H1 (cell line): ENCODE results near the gene RCHY1. TPM values are rescaled to one million over a fixed set of nuclear protein-coding genes. Genes with fewer than 3 reads are reported as not detected.

Experiments used
- CTCF ChIA-PET: fragments of 300-600 bp; sonication (Branson Sonifier 250); formaldehyde crosslinking; loops from one replicate; lab custom pipeline; 2021; ENCODE audit not compliant: partially characterized antibody; lab: Charles Lee
- POLR2A ChIA-PET: fragments of 300-600 bp; sonication (Branson Sonifier 250); formaldehyde crosslinking; loops from one replicate; lab custom pipeline; 2021; ENCODE audit warnings: inconsistent platforms; ENCODE audit not compliant: partially characterized antibody; lab: Charles Lee
- DNase-seq, 2 experiments: peaks; one replicate each; pipeline versions ENCODE4 v3.0.0 to v3.0.0-alpha.2; 2010 to 2022; ENCODE audit warnings: low spot score in 2 of 2, low read depth in 1 of 2, mixed read lengths in 1 of 2
- FAIRE-seq: peaks from 2 replicates; lab custom pipeline; 2011; peaks lifted over from hg19 to GRCh38; lab: Jason Lieb, UNC
- H2AFZ ChIP-seq: 2 replicates; pipeline ENCODE4 v1.8.1; 2012; ENCODE audit warnings: low read length, inconsistent platforms
- H2AK5ac ChIP-seq: 2 replicates; pipeline ENCODE4 v1.6.1; 2013; ENCODE audit warnings: low read depth, low read length
- H2BK120ac ChIP-seq: replicated peaks from 2 replicates; pipeline ENCODE3; 2013; ENCODE audit warnings: low read depth, low read length, inconsistent platforms
- H2BK12ac ChIP-seq: 2 replicates; pipeline ENCODE4 v1.6.1; 2013; ENCODE audit warnings: low read depth, low read length
- H2BK15ac ChIP-seq: 2 replicates; pipeline ENCODE4 v1.6.1; 2013; ENCODE audit warnings: low read length
- H2BK20ac ChIP-seq: 2 replicates; pipeline ENCODE4 v1.6.1; 2013; ENCODE audit warnings: low read length
- H2BK5ac ChIP-seq: 2 replicates; pipeline ENCODE4 v1.6.1; 2013; ENCODE audit warnings: low read depth, low read length
- H3K14ac ChIP-seq: 2 replicates; pipeline ENCODE4 v1.6.1; 2013; ENCODE audit warnings: inconsistent platforms; ENCODE audit not compliant: insufficient read length
- H3K18ac ChIP-seq: 2 replicates; pipeline ENCODE4 v1.6.1; 2013; ENCODE audit warnings: low read length; ENCODE audit errors: extremely low read depth
- H3K23ac ChIP-seq: 2 replicates; pipeline ENCODE4 v1.6.1; 2013; ENCODE audit warnings: inconsistent platforms; ENCODE audit not compliant: insufficient read length
- H3K23me2 ChIP-seq: 2 replicates; pipeline ENCODE4 v1.6.1; 2013; ENCODE audit warnings: low read depth, low read length
- H3K27ac ChIP-seq: 2 replicates; pipeline ENCODE4 v1.6.1; 2011; ENCODE audit warnings: low read depth, low read length, inconsistent platforms
- H3K27me3 ChIP-seq, 4 experiments: replicated peaks in 1 of 4; 1 replicate in 1 of 4; 2 replicates in 3 of 4; pipeline versions ENCODE4 v1.6.1 to v1.8.1; 2011 to 2013; ENCODE audit warnings: low read length in 3 of 4, mild to moderate bottlenecking in 3 of 4, inconsistent platforms in 2 of 4, mixed read lengths in 2 of 4, moderate library complexity in 1 of 4; ENCODE audit not compliant: control insufficient read depth in 3 of 4, insufficient read depth in 3 of 4; ENCODE audit errors: extremely low read depth in 1 of 4
- H3K36me3 ChIP-seq, 4 experiments: 2 replicates each; pipeline versions ENCODE4 v1.6.1 to v1.8.1; 2011 to 2013; ENCODE audit warnings: mild to moderate bottlenecking in 4 of 4, low read length in 3 of 4, moderate library complexity in 2 of 4, control low read depth in 1 of 4, inconsistent platforms in 1 of 4; ENCODE audit not compliant: insufficient read depth in 4 of 4, control insufficient read depth in 2 of 4
- H3K4ac ChIP-seq: replicated peaks from 2 replicates; pipeline ENCODE3; 2013; ENCODE audit warnings: low read length, low read depth, mixed read lengths, inconsistent platforms; ENCODE audit not compliant: insufficient read length
- H3K4me1 ChIP-seq, 4 experiments: replicated peaks in 1 of 4; 1 replicate in 1 of 4; 2 replicates in 3 of 4; pipeline versions ENCODE4 v1.6.1 to v1.8.1; 2011 to 2013; ENCODE audit warnings: low read length in 3 of 4, inconsistent platforms in 2 of 4, mixed read lengths in 1 of 4; ENCODE audit not compliant: insufficient read depth in 4 of 4, control insufficient read depth in 3 of 4
- H3K4me2 ChIP-seq, 2 experiments: 2 replicates each; pipeline versions ENCODE4 v1.6.1 to v1.8.1; 2011 to 2013; ENCODE audit warnings: low read depth in 2 of 2, low read length in 2 of 2, control low read depth in 1 of 2, inconsistent platforms in 1 of 2, mild to moderate bottlenecking in 1 of 2; ENCODE audit not compliant: insufficient read depth in 1 of 2
- H3K4me3 ChIP-seq, 4 experiments: fragments of 200-600, 300-600 bp in 1 of 4; sonication (generic), shearing (Covaris generic), sonication (Bioruptor Twin) in 1 of 4; 2 replicates each; pipeline versions ENCODE4 v1.5.1 to v1.8.1; 2011 to 2016; ENCODE audit warnings: low read length in 4 of 4, low read depth in 3 of 4, control low read depth in 2 of 4, inconsistent platforms in 2 of 4, mild to moderate bottlenecking in 2 of 4, mixed read lengths in 1 of 4, moderate library complexity in 1 of 4; ENCODE audit not compliant: insufficient read depth in 2 of 4; ENCODE audit errors: extremely low read depth in 1 of 4
- H3K56ac ChIP-seq: replicated peaks from 2 replicates; pipeline ENCODE3; 2013; ENCODE audit warnings: low read depth, mild to moderate bottlenecking, mixed read lengths, low read length, inconsistent platforms; ENCODE audit not compliant: insufficient read length
- H3K79me1 ChIP-seq: 2 replicates; pipeline ENCODE4 v1.6.1; 2013; ENCODE audit warnings: low read depth, low read length, control low read depth
- H3K79me2 ChIP-seq, 2 experiments: 2 replicates each; pipeline versions ENCODE4 v1.6.1 to v1.8.1; 2012 to 2013; ENCODE audit warnings: low read length in 2 of 2, mild to moderate bottlenecking in 2 of 2, inconsistent platforms in 1 of 2; ENCODE audit not compliant: insufficient read depth in 2 of 2, control insufficient read depth in 1 of 2
- H3K9ac ChIP-seq, 4 experiments: replicated peaks in 1 of 4; 1 replicate in 1 of 4; 2 replicates in 3 of 4; pipeline versions ENCODE4 v1.6.1 to v1.8.1; 2011 to 2013; ENCODE audit warnings: low read depth in 3 of 4, low read length in 3 of 4, control low read depth in 2 of 4, mild to moderate bottlenecking in 2 of 4, moderate library complexity in 2 of 4, inconsistent platforms in 1 of 4; ENCODE audit errors: extremely low read depth in 1 of 4
- H3K9me3 ChIP-seq, 2 experiments: 2 replicates each; pipeline versions ENCODE4 v1.6.1 to v1.8.1; 2012 to 2013; ENCODE audit warnings: mild to moderate bottlenecking in 2 of 2, moderate library complexity in 2 of 2, control low read depth in 1 of 2, inconsistent platforms in 1 of 2, low read depth in 1 of 2, low read length in 1 of 2, mixed read lengths in 1 of 2; ENCODE audit not compliant: insufficient read depth in 2 of 2
- H4K20me1 ChIP-seq, 2 experiments: replicated peaks in 1 of 2; 2 replicates each; pipeline versions ENCODE3 to v1.8.1; 2011 to 2013; ENCODE audit warnings: inconsistent platforms in 2 of 2, low read length in 2 of 2, mild to moderate bottlenecking in 1 of 2; ENCODE audit not compliant: insufficient read depth in 2 of 2, control insufficient read depth in 1 of 2
- H4K5ac ChIP-seq: 2 replicates; pipeline ENCODE4 v1.6.1; 2013; ENCODE audit warnings: low read length, low read depth, mixed read lengths, inconsistent platforms; ENCODE audit not compliant: insufficient read length
- H4K8ac ChIP-seq: 2 replicates; pipeline ENCODE4 v1.8.0; 2013; ENCODE audit warnings: mild to moderate bottlenecking, moderate library complexity, low read length, inconsistent platforms; ENCODE audit not compliant: insufficient read depth; ENCODE audit errors: extremely low read depth
- H4K91ac ChIP-seq: replicated peaks from 2 replicates; pipeline ENCODE3; 2013; ENCODE audit warnings: low read length, mixed read lengths, inconsistent platforms; ENCODE audit not compliant: insufficient read length
- PHF8 ChIP-seq: fragments of 200-600 bp; sonication (generic); conservative IDR thresholded peaks from 2 replicates; pipeline ENCODE4 v1.7.1; 2012; ENCODE audit warnings: low read depth, mild to moderate bottlenecking, inconsistent platforms, low read length, moderate library complexity
- WGBS, 2 experiments: shearing (Covaris generic) in 1 of 2; methylation state at CpG; one replicate each; pipeline versions ENCODE4 v1.1.6 to v1.1.7; 2013 to 2015; ENCODE audit warnings: low lambda C conversion rate in 2 of 2, mixed read lengths in 2 of 2, inconsistent platforms in 1 of 2, low coverage in 1 of 2, missing lambda C conversion rate in 1 of 2; ENCODE audit not compliant: insufficient replicate concordance in 2 of 2, insufficient coverage in 1 of 2, insufficient read length in 1 of 2; ENCODE audit errors: extremely low coverage in 1 of 2, missing lambda C conversion rate in 1 of 2; 5-methylcytosine and 5-hydroxymethylcytosine counted together
- polyA plus RNA-seq, 7 experiments: library from polyadenylated mRNA; depleted of rRNA in 3 of 7; stranded (reverse) in 5 of 7; unstranded in 2 of 7; fragments of >200 nt in 5 of 7; fragments of 200-250 nt in 2 of 7; gene quantifications; 1 replicate in 5 of 7; 2 replicates in 1 of 7; 4 replicates in 1 of 7; pipeline versions ENCODE4 v1.2.1 to v1.2.3, GENCODE V29; 2011 to 2013; ENCODE audit warnings: missing spikeins in 2 of 7, mixed read lengths in 2 of 7
- total RNA-seq: library from RNA; stranded (reverse); fragmentation: NEBNext Ultra II Directional; extraction: Animal tissue kit (Norgen Biotek cat#: 25700); gene quantifications from 2 replicates; pipeline ENCODE4 v1.2.1, GENCODE V29; 2021

The RCHY1 gene
- total and polyA plus RNA-seq, 2 of the 8 experiments (the other 6 are each of a cell fraction or from before 2014, with no cell fraction given): 30.3 to 44.0 TPM

DNA sequence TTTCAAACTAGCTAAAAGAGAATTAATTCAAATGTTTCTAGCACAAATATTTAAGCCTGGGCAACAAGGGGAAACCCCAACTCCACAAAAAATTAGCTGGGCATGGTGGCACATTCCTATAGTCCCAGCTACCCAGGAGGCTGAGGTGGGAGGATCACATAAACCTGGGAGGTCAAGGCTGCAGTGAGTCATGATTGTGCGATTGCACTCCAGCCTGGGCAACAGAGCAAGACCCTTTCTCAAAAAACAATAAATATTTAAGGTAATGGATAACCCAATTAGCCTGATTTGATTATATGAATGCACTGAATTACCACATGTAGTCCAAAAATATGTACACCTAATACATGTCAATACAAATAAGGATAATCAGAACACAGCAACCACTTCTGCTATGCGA, 14.3 kb downstream of the RCHY1 start:
- H2BK15ac ChIP-seq: no peak overlapping the region
- no peaks in the 10 kb centered on the region for H3K27me3 ChIP-seq
- H2BK20ac ChIP-seq: no peak overlapping the region
- no peak overlapping the region for H3K18ac ChIP-seq
- no peak overlapping the region for H3K56ac ChIP-seq
- no peak overlapping the region for H2BK5ac ChIP-seq
- no peak overlapping the region for H2AFZ ChIP-seq
- H4K20me1 ChIP-seq: peaks cover 0 to 4% of the 10 kb centered on the region in 2 experiments
- H3K14ac ChIP-seq: no peak overlapping the region
- CTCF ChIA-PET: no interaction called here
- no peak for TF ChIP-seq PHF8
- H3K4ac ChIP-seq: no peak overlapping the region
- H3K4me2 ChIP-seq: no peak overlapping the region
- DNase-seq: no peak
- H3K9ac ChIP-seq: no peak overlapping the region
- FAIRE-seq: no peak
- no peak overlapping the region for H3K27ac ChIP-seq
- H3K4me1 ChIP-seq: no peaks in the 10 kb centered on the region
- H3K4me3 ChIP-seq: no peak overlapping the region
- WGBS, 2 experiments: 86% methylated on average over 2 of the region's 2 CpGs; no CpG with 5 or more reads in 1 of the 2 experiments
- H3K9me3 ChIP-seq: 0 out of 4 replicates have a peak, but pooled peaks cover 0 to 7% of the 10 kb centered on the region in 2 experiments
- no peak overlapping the region for H3K23ac ChIP-seq
- H4K91ac ChIP-seq: no peak overlapping the region
- no peaks in the 10 kb centered on the region for H3K79me1 ChIP-seq
- no peak overlapping the region for H2BK12ac ChIP-seq
- no peak overlapping the region for H2AK5ac ChIP-seq
- H3K23me2 ChIP-seq: no peaks in the 10 kb centered on the region
- peaks cover 0 to 23% of the 10 kb centered on the region in 2 experiments; a peak in 2 of 4 replicates for H3K79me2 ChIP-seq
- H4K5ac ChIP-seq: no peak overlapping the region
- H3K36me3 ChIP-seq: peaks cover 0 to 22% (median 6%) of the 10 kb centered on the region in 4 experiments; a peak in 5 of 8 replicates
- POLR2A ChIA-PET: interaction anchor here (1.2 kb wide), 1 partner anchor 11 kb away, joined by 4 read pairs; no protein-coding TSS in a partner anchor
- no peak overlapping the region for H4K8ac ChIP-seq
- no peak overlapping the region for H2BK120ac ChIP-seq
